GM10248 (cell line): ENCODE results near the gene MLPH.
"Not testable (repeated sequence)": the region's sequence is repeated elsewhere in the genome, so short reads cannot be mapped to it uniquely, and the experiment has no call there.

Experiments
- CTCF ChIA-PET: fragments of 300-600 bp; sonication (Branson Sonifier 250); formaldehyde crosslinking; extraction: SDS; loops from one replicate; lab custom pipeline; 2021; ENCODE audit warnings: antibody characterized with exemption; lab: Yijun Ruan, JAX
- POLR2A ChIA-PET: fragments of 350-650 bp; sonication (Branson Sonifier 250); formaldehyde crosslinking; extraction: SDS; loops from one replicate; lab custom pipeline; 2020; ENCODE audit warnings: antibody characterized with exemption; lab: Yijun Ruan, JAX
- DNase-seq: peaks from one replicate; pipeline ENCODE4 v3.0.0; 2012; ENCODE audit errors: extremely low spot score
- CTCF ChIP-seq: IDR thresholded peaks from 2 replicates; pipeline ENCODE4 v1.5.1; 2012; ENCODE audit warnings: mild to moderate bottlenecking, low read depth; ENCODE audit errors: extremely low read depth, missing control alignments, control extremely low read depth

The MLPH gene

GRCh38 chr2:237593596-237594320, 106.7 kb downstream of the MLPH start:
- DNase-seq, result no peak
- CTCF ChIA-PET, result interaction anchor here (1.3 to 1.8 kb wide), 3 partner anchors 13 to 81 kb away, joined by 3 to 8 read pairs (median 6); no protein-coding TSS in a partner anchor
- TF ChIP-seq CTCF, result no peak
- POLR2A ChIA-PET, result no interaction called here

DNA sequence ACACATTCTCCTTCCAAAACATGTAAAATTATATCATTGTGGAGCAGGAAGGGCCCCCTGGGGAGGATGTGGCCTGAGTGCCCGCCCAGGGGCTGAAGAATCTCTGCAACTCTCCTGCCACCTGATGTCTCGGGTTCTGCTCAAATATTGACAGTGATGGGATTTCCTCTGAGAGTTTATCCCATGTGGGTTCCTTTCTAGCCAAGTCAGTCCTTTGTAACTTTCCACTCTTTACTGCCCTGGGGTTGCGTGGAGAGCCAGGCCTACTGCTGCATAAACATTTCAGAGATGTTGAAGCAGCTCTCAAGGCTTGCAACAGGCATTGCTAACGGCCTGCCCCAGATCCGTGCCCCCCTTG, 107.4 kb downstream of the MLPH start:
- DNase-seq, result no peak
- ChIA-PET CTCF (no interaction called here), POLR2A (no interaction called here)

GRCh38 chr2:237595829-237596519, 108.9 kb downstream of the MLPH start:
- POLR2A ChIA-PET, DNase-seq, CTCF ChIA-PET: not testable (repeated sequence)

More for the DNA sequence above, 107.4 kb downstream of the MLPH start:
- TF ChIP-seq CTCF, result no peak

DNA sequence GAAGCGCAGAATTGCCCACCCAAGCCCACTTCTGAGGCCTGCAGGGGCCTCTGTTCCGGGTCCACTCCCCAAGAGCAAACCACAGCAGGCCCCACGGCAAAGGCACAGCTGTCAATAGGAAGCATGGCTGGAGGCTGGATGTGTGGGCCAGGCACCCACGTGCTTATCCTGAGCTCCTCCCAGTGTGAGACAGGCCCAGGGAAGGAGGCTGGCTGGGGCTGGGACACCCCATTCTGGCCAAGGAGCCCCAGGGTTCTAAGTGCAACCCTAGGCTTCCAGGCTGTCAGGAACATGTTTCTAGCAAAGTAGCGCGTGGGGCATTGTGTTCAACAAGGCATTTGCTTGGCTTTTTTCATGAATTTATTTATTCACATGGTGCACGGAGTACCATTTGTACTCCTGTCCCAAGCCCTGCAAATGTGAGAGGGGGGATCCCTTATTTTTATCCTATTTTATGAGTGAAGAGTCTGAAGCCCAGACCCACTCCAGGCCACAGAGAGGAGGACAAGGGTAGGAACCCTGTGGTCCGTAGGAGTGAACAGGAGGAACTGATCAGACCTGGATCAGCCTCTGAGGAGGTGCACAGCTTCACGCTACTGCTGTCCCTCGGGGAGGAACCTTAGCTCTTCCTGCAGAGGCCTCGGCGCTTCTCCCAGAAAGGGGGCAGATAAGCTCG, 109.6 kb downstream of the MLPH start:
- CTCF ChIA-PET, result interaction anchor here (0.8 kb wide), 1 partner anchor 157 kb away, joined by 3 read pairs; no protein-coding TSS in a partner anchor
- POLR2A ChIA-PET, result no interaction called here
- no peak for TF ChIP-seq CTCF
- no peak for DNase-seq

GRCh38 chr2:237597196-237598145, 110.4 kb downstream of the MLPH start:
- no peak for TF ChIP-seq CTCF
- no peak for DNase-seq
- CTCF ChIA-PET, result interaction anchor here (0.8 kb wide), 1 partner anchor 156 kb away, joined by 3 read pairs; no protein-coding TSS in a partner anchor
- POLR2A ChIA-PET, result no interaction called here

DNA sequence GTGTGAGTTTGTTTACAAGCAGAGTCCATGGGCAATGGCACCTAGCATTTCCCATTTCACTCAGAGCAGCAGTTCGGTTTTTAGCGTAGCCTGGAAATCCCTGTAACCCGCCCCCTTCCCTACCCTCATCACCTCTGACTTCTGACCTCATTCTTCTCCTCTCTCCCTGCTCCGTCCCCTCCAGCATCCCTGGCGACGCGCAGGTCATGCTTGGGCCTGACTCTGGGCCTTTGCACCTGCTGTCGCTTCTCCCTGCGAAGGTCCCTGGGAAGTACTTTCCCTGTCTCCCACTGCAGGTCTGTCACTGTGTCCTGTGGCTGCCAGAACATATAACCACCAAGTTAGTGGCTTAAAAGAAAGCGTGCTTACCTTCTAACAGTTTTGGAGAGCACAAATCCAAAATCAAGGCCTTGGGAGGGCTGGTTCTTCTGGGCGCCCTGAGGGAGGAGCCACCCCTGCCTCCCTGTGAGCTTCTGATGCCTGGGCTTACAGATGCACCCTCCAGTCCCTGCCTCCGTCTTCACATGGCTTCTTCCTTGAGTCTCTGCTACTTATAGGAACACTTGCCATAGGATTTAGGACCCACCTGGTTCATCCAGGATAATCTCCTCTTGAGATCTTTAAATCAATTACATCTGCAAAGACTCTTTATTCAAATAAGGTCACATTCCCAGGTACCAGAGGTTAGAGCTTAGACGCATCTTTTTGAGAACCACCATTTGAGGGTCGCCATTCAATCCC, 111.6 kb downstream of the MLPH start:
- no peak for DNase-seq
- TF ChIP-seq CTCF, result no peak
- CTCF ChIA-PET, result interaction anchor here (1.2 kb wide), 1 partner anchor 49 kb away, joined by 3 read pairs; no protein-coding TSS in a partner anchor
- POLR2A ChIA-PET, result no interaction called here
